ENCODE results near the gene APBA2.
A peak's percentile ranks its signal among the peaks of the same experiment; 100 is the strongest.

APBA2 gene

DNA sequence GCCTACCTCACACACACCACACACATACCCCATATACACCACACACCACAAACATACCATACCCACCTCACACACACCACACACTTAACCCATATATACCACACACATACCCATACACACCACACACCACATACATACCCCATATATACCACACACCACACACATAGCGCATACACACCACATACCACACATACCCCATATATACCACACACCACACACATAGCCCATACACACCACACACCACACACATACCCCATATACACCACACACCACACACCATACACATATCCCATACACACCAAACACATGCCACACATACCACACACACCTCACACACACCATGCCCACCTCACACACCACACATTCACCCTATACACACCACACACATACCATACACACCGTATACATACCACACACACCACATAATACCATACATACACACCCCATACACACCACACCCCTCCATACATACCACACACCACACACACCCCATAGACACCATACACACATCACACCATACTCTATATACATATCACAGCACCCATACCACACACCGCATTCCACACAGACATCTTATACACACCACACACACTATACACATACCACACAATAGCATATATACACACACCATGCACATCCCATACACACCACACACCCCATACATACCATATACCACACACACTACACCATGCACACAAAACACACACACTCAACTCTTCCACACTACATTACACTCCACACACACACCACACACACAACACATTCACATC lies 29.5 kb downstream of the APBA2 start:
- Histone ChIP-seq H3K4me1 (ENCODE audit: insufficient read depth, low read length, poor library complexity, severe bottlenecking) (peaks cover 68% of the 10 kb centered on the region), H3K4me3 (ENCODE audit: low read length, poor library complexity, severe bottlenecking) (no peak overlapping the region), H3K9ac (ENCODE audit: low read depth, low read length, poor library complexity, severe bottlenecking) (no peak overlapping the region), H3K9me2 (replicated peaks; ENCODE audit: low read depth, low read length) (no peaks in the 10 kb centered on the region), H2AFZ (ENCODE audit: low read length) (no peak overlapping the region), H3K9me3 (ENCODE audit: insufficient read depth, low read depth, low read length) (no peaks in the 10 kb centered on the region), H3K27me3 (ENCODE audit: insufficient read depth, low read length, poor library complexity, severe bottlenecking) (no peaks in the 10 kb centered on the region), H3F3A (ENCODE audit: low read depth) (peaks cover 19% of the 10 kb centered on the region), H3K36me3 (ENCODE audit: insufficient read depth, low read length) (no peaks in the 10 kb centered on the region), H3K4me2 (ENCODE audit: low read depth, low read length, poor library complexity, severe bottlenecking) (no peak overlapping the region), H4K20me1 (ENCODE audit: insufficient read depth, low read length, poor library complexity, severe bottlenecking) (no peaks in the 10 kb centered on the region), H3K79me2 (ENCODE audit: insufficient read depth, low read length) (peaks cover 8% of the 10 kb centered on the region; the same call in 1 of the 2 replicates)
- no peak for TF ChIP-seq EZH2phosphoT487 (IDR thresholded peaks at IDR 0.05; ENCODE audit: borderline replicate concordance)
- TF ChIP-seq, protein P1, sequence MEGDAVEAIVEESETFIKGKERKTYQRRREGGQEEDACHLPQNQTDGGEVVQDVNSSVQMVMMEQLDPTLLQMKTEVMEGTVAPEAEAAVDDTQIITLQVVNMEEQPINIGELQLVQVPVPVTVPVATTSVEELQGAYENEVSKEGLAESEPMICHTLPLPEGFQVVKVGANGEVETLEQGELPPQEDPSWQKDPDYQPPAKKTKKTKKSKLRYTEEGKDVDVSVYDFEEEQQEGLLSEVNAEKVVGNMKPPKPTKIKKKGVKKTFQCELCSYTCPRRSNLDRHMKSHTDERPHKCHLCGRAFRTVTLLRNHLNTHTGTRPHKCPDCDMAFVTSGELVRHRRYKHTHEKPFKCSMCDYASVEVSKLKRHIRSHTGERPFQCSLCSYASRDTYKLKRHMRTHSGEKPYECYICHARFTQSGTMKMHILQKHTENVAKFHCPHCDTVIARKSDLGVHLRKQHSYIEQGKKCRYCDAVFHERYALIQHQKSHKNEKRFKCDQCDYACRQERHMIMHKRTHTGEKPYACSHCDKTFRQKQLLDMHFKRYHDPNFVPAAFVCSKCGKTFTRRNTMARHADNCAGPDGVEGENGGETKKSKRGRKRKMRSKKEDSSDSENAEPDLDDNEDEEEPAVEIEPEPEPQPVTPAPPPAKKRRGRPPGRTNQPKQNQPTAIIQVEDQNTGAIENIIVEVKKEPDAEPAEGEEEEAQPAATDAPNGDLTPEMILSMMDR (conservative IDR thresholded peaks at IDR 0.05; ENCODE audit: low read length) = no peak

DNA sequence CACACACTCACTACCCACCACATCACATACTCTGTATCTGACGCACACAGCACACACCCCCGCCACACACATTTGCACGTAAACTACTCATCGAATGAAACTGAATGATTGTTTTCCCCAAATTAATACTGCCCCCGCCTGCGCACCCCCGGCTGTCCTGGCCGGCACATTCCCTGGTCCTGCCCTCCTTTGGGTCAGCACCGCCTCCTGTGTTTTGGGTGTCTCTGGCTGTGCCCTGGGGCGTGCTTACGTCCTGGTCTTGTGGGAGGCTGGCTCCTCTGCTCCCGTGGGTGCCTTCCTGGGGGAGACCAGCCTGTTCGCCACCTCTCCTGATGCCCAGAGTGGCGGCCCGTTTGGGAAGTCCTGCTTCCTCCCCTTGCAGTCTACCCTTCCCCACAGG lies 30.2 kb downstream of the APBA2 start:
- no peak for TF ChIP-seq EZH2phosphoT487 (IDR thresholded peaks at IDR 0.05; ENCODE audit: borderline replicate concordance)
- TF ChIP-seq, protein P1 (conservative IDR thresholded peaks at IDR 0.05; ENCODE audit: low read length) = no peak
- Histone ChIP-seq H3K79me2 (ENCODE audit: insufficient read depth, low read length) (peaks cover 12% of the 10 kb centered on the region; the same call in 1 of the 2 replicates), H4K20me1 (ENCODE audit: insufficient read depth, low read length, poor library complexity, severe bottlenecking) (no peaks in the 10 kb centered on the region), H3K27me3 (ENCODE audit: insufficient read depth, low read length, poor library complexity, severe bottlenecking) (no peaks in the 10 kb centered on the region), H3K9me2 (replicated peaks; ENCODE audit: low read depth, low read length) (no peaks in the 10 kb centered on the region), H2AFZ (ENCODE audit: low read length) (no peak overlapping the region), H3K36me3 (ENCODE audit: insufficient read depth, low read length) (no peaks in the 10 kb centered on the region), H3F3A (ENCODE audit: low read depth) (peaks cover 20% of the 10 kb centered on the region), H3K4me2 (ENCODE audit: low read depth, low read length, poor library complexity, severe bottlenecking) (no peak overlapping the region), H3K9me3 (ENCODE audit: insufficient read depth, low read depth, low read length) (no peaks in the 10 kb centered on the region), H3K9ac (ENCODE audit: low read depth, low read length, poor library complexity, severe bottlenecking) (no peak overlapping the region), H3K4me3 (ENCODE audit: low read length, poor library complexity, severe bottlenecking) (no peak overlapping the region), H3K4me1 (ENCODE audit: insufficient read depth, low read length, poor library complexity, severe bottlenecking) (peaks cover 68% of the 10 kb centered on the region)

DNA sequence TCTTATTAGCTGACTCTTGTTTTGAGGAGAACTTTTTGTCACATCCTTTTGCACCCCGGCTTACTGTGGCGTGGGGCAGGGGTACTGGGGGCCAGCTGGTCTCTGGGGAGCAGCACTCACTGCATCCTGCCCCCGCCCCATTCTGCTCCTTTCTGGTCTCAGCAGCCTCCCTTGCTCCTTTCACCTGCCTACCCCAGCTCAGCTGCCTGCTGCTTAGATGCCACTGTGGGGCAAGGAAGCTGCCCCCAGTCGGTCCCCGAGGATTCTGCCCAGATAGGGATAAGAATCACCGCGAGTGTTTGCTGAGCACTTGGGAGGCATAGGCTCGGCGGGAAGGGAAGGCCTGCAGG lies 32.0 kb downstream of the APBA2 start:
- no peaks in the 10 kb centered on the region for H3K9me3 ChIP-seq (ENCODE audit: insufficient read depth, low read depth, low read length)
- H3K4me2 ChIP-seq (ENCODE audit: low read depth, low read length, poor library complexity, severe bottlenecking) = no peak overlapping the region
- H3K27me3 ChIP-seq (ENCODE audit: insufficient read depth, low read length, poor library complexity, severe bottlenecking) = no peaks in the 10 kb centered on the region
- no peaks in the 10 kb centered on the region for H3K36me3 ChIP-seq (ENCODE audit: insufficient read depth, low read length)
- peak overlapping the region; percentile 17 for H3K9ac ChIP-seq (ENCODE audit: low read depth, low read length, poor library complexity, severe bottlenecking)
- H4K20me1 ChIP-seq (ENCODE audit: insufficient read depth, low read length, poor library complexity, severe bottlenecking) = no peaks in the 10 kb centered on the region
- peaks cover 70% of the 10 kb centered on the region for H3K4me1 ChIP-seq (ENCODE audit: insufficient read depth, low read length, poor library complexity, severe bottlenecking)
- H2AFZ ChIP-seq (ENCODE audit: low read length) = no peak overlapping the region
- no peaks in the 10 kb centered on the region for H3K9me2 ChIP-seq (replicated peaks; ENCODE audit: low read depth, low read length)
- H3K4me3 ChIP-seq (ENCODE audit: low read length, poor library complexity, severe bottlenecking) = no peak overlapping the region
- H3F3A ChIP-seq (ENCODE audit: low read depth) = peaks cover 7% of the 10 kb centered on the region
- H3K79me2 ChIP-seq (ENCODE audit: insufficient read depth, low read length) = peaks cover 20% of the 10 kb centered on the region; the same call in 1 of the 2 replicates
- no peak for TF ChIP-seq EZH2phosphoT487 (IDR thresholded peaks at IDR 0.05; ENCODE audit: borderline replicate concordance)
- TF ChIP-seq, protein P1 (conservative IDR thresholded peaks at IDR 0.05; ENCODE audit: low read length) = no peak
